HG03432 (cell line): Measurements from ENCODE around the gene EIF4E2.
"Not testable (repeated sequence)": the region's sequence is repeated elsewhere in the genome, so short reads cannot be mapped to it uniquely, and the experiment has no call there.

Experiments
- ATAC-seq: cut with Tn5 transposase; IDR thresholded peaks from one replicate; pipeline ENCODE4 v1.9.1; 2021; ENCODE audit warnings: mild to moderate bottlenecking, moderate library complexity; ENCODE audit not compliant: unreplicated experiment

Gene EIF4E2

DNA sequence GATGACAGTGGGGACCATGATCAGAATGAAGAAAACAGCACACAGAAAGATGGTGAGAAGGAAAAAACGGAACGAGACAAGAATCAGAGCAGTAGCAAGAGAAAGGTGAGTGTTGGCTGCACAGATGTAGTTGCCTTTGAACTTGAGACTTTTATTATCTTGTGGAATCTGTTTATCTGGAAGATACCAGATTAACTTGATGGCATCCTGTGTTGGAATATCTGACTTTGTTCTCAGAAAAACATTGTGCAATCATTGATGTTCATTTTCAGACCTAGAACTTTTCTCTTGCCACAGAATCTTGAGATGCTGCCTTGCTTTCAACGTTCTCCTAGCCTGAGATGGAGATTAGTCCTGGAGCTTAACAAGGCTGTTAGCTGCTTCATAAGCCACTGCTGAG lies 5.9 kb downstream of the EIF4E2 start:
- no peak for ATAC-seq

DNA sequence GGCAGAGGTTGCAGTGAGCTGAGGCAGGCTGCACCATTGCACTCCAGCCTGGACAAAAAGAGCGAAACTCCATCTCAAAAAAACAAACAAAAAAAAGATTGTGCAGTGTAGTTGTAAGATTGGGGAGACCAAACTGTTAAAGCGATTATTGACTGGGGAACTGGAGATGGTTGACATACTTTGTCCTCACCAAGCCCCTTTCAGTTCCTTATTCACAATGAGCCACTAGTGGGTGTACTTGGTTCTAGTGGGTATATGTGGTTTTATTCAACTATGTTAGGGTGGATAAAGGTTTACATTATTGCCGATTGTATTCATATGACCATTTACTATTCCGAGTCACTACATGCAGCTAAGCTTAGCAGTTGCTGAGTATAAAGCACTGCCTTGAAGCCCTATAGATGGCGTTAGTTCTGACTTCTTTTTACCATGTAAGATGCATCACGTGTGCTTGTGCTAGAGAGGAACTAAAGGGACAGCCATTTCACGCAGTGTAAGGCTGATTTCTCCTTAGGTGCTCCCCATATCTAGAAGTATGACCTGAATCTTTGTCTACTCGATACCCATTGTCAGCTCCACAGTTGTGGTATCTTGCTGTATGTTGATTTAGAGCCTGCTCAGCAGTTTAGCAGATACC lies 12.1 kb downstream of the EIF4E2 start:
- ATAC-seq: no peak

GRCh38 chr2:232563580-232563979 lies 13.1 kb downstream of the EIF4E2 start:
- no peak for ATAC-seq

GRCh38 chr2:232567721-232568120 lies 17.2 kb downstream of the EIF4E2 start:
- no peak for ATAC-seq

DNA sequence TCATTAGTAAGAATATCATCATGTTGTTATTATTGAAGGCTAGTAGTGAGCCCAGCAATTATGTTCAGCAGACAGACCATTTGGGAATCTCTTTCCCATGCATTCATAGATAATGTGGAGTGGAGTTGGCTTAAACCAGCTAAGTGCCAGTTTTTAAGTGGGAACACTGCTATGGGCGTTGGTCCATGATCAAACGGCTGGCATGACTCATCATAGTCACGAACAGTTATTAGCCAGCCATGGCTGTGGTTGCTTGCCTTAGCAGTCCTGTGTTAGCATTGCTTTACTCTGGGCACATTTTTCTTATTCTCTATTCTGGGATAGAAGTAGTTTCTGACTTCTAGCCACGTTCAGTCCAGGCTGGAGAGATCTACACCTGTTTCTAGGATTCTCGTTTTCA lies 17.7 kb downstream of the EIF4E2 start:
- ATAC-seq: no peak

DNA sequence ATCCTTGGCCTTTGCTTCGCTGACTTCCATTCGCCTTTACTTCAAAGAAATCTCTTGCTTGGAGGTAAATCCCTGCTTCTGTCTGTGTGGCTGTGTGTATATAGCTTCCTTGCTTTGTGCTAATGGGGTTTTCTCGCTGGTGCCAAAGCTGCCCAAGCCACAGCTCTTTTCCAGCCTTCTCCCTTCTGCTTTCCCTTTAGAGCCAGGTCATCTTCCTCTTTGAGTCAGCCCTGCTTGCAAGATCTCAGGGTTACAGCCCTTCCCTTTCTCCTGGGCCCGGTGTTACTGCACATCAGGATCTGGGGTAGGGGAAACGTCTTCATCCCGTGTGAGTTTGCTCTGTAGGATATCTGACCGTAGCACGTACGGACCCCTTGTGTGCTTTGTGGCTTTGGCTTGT lies 19.1 kb downstream of the EIF4E2 start:
- ATAC-seq: no peak

- not testable (repeated sequence) for ATAC-seq
Observed at GRCh38 chr2:232570481-232570880, 20.0 kb downstream of the EIF4E2 start.

- ATAC-seq: no peak
Observed at GRCh38 chr2:232571026-232571474, 20.6 kb downstream of the EIF4E2 start.

GRCh38 chr2:232573042-232573441 lies 22.6 kb downstream of the EIF4E2 start:
- ATAC-seq: no peak

DNA sequence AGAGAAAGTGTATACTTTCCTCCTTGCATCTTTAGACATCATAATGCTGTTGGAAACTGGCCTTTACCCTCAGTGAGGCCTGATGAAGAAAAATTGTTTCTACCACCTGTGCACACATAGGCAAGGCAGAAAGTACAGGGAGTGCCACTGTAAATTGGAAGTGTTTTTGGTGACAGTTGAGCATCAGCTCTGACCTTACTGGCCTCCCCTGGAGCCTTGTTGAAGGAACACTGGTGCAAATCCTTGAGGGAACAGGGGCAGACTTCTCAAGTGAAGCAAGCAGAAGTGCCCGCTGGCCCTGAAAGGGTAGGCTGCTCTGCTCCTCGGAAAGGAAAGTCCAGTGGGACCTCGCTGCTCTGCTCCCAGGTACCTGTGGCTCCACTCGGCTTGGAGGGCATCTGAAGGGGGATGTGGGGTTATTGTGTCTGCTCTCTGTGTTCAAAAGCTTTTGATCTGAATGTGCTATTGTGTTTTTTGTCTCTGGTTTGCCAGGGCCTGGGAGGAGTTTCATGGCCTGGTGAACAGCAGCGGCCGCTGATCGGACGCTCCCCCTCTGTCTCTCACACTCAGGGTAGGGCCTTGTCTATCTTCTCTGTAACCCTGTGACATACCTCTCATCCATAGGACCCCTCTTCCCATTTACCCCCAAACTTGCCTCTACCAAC lies 23.4 kb downstream of the EIF4E2 start:
- ATAC-seq: no peak

DNA sequence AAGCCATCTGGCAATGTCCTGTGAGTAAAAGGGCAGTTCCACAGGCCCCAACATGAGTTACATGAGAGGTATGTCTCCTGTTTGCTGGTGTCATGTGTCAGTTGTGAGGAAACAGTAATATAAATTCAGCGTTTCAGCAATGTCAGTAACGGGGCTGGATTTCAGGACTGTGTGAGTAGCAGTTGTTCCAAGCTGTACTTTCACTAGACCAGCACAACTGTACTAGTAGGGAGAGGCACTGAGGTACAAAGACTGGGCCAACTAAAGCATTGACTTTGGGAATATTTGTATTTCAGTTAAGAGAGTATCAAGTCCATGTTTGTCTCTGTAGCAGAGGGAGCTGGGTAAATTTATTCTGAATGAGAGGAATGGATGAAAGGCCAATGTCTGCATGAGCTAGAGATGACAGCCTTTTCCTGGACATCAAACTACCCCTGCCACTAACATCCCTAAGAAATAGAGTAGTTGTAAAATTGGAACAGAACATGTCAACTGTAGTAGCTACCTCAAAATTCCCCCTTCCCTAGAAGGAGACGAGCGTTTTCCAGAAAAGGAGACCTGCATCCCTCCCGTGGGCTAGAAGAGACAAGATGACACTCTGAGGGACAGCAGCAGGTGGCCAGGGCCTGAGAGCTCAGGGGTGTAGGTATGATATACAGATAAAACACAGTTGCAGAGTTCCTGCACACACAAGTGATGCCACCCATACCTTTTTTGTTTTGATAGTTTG lies 24.4 kb downstream of the EIF4E2 start:
- no peak for ATAC-seq

DNA sequence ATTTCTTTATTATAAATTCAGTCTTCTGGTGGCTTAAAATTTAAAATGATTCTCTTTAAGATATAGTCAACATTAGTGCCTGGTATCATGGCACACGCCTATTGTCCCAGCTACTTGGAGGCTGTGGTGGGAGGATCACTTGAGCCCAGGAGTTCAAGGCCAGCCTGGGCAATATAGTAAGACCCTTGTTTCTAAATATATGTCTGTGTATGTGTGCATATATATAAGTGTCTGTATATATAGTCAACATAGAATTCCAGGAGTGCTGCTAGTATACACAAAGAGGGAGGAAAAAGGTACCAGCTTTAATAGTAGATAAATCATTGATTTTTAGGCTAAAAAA lies 24.9 kb downstream of the EIF4E2 start:
- ATAC-seq: no peak

DNA sequence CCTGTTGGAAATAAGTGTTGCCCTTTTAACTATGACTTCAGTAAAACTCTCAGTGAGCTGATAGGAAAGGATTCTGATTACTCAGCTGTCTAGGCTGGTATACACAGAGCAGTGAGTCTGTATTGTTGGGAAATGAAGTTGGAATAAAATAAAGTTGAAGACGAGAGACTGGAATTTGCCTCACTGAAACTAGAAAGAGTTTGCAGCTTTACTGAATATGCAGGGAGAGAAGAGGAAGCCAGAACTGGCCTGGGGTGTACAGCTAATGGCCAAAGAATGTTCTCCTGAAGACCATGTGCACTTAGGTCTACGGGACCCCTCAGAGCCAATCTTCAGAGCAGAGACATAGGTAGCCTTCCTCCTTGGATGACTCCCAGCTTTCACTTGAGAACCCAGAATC lies 26.5 kb downstream of the EIF4E2 start:
- ATAC-seq: no peak

GRCh38 chr2:232577841-232578240 lies 27.4 kb downstream of the EIF4E2 start:
- ATAC-seq: no peak

GRCh38 chr2:232578626-232579025 lies 28.1 kb downstream of the EIF4E2 start:
- no peak for ATAC-seq

- no peak for ATAC-seq
Observed at GRCh38 chr2:232580648-232580981, 30.1 kb downstream of the EIF4E2 start.

DNA sequence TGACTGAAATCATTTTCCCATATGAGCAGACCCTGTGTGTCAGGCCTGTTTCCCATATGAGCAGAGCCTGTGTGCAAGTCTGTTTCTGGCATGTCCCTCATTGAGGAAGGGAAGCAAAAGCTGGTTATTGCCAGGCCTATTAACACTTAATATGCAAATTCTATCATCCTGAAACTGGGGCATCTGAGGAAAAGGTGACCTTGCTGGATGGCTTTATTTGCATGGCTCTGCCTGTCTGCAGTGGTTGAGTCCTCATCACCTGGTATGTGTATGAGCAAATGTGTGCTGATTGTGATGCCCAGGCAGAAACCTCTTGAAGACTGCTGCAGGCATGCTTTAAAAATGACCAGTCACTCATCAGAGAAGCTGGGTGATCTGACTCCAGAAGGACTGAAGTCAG lies 31.2 kb downstream of the EIF4E2 start:
- no peak for ATAC-seq

DNA sequence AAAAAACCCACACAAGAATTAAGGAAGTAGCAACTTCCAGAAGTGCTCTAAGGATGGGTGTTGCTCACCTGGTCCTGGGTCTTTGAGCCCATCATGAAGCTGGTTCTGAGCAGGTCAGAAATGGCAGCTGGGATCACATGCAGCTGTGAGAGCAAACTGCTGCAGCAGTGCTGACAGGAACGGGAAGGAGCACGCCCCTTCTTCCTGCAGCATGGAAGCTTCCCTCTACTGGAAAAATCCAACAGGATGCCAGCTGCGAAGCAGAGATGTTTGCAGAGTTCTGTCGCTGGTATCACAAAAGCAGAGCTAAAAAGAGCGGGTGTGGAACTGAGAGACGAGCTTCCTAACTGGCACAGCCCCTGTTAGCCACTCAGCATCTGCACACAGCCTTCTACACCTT lies 33.7 kb downstream of the EIF4E2 start:
- ATAC-seq: no peak

- no peak for ATAC-seq
Observed at GRCh38 chr2:232586943-232587505, 36.5 kb downstream of the EIF4E2 start.

DNA sequence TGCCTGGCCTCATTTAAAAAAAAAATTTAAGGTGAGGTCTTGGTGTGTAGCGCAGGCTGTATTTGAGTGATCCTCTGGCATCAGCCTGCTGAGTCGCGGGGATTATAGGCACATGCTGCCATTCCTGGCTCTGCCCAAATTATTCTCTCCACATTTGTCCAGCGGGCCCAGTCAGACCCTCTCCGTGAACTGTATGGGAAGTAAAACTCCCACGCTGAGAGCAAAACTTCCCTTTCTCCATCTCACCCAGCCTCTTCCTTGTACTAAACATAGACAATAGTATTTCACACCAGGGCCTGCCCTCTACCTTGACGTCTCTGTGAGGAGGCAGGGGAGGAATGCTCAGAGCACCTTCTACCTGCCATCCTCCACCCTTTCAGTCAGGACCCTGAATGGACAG lies 37.0 kb downstream of the EIF4E2 start:
- ATAC-seq: no peak

DNA sequence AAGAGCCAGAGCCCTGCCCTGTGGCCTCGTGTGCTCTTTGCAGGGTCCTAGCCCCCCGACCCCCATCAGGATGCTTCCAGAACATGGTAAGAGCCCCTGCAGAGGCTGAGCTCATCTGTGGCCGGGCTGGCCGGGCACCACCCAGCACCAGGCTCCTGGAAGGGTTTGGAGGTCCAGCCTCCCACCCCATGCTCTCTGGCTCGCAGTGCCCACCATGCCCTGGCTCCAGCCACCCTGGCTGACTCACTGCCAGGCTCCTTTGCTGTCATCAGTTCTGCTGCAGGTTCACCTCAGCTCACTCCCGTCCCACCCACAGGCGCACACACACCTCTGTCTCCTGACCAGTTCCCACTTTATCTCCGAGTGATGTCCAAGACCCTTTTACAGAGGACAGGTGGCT lies 37.5 kb downstream of the EIF4E2 start:
- no peak for ATAC-seq
